OCI-M1 (cell line): Measurements from ENCODE around the gene RBKS.
A peak's percentile ranks its signal among the peaks of the same experiment; 100 is the strongest.
"Not testable (repeated sequence)": the region's sequence is repeated elsewhere in the genome, so short reads cannot be mapped to it uniquely, and the experiment has no call there.

ENCODE experiments used
- DNase-seq: peaks from one replicate; lab custom pipeline; 2025; lab: John Stamatoyannopoulos, UW

The RBKS gene

GRCh38 chr2:27798948-27799645 lies 91.1 kb downstream of the RBKS start:
- no peak for DNase-seq

DNA sequence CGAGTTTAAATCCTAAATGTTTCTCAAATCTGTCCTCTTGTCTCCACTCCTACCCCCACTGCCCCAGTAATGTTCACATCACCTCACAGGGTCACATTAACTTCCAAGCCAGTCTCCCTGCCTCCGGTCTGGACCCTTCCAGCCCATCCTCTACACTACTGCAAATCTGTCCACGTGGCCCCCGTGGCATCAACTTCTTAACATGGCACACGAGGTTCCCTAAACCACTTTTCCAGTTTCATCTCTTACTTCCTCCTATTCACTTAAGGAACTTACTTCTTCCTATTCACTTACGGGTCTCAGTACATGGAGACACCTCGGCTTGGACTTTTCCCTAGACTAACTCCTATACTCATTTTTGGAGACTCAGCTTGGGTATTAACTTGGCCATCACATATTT lies 91.7 kb downstream of the RBKS start:
- DNase-seq: no peak

DNA sequence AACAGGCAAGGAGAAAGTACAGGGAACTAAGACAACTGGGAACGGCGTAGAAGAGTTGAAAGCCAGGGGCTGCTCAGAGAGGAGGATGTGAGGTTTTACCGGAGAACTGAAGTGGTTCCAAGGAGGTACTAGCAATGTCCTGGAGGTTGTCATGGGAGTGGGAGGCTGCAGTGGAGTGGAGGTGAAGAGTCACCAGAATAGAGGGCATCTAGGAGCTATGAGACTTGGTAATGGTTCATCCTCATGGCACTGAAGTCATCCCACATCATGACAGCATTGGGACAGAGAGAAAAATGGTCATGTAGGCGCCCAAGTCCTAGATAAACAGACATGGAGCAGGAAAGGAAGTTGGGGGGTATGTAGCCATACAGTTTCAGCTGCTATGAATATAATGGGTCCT lies 92.3 kb downstream of the RBKS start:
- DNase-seq: no peak

DNA sequence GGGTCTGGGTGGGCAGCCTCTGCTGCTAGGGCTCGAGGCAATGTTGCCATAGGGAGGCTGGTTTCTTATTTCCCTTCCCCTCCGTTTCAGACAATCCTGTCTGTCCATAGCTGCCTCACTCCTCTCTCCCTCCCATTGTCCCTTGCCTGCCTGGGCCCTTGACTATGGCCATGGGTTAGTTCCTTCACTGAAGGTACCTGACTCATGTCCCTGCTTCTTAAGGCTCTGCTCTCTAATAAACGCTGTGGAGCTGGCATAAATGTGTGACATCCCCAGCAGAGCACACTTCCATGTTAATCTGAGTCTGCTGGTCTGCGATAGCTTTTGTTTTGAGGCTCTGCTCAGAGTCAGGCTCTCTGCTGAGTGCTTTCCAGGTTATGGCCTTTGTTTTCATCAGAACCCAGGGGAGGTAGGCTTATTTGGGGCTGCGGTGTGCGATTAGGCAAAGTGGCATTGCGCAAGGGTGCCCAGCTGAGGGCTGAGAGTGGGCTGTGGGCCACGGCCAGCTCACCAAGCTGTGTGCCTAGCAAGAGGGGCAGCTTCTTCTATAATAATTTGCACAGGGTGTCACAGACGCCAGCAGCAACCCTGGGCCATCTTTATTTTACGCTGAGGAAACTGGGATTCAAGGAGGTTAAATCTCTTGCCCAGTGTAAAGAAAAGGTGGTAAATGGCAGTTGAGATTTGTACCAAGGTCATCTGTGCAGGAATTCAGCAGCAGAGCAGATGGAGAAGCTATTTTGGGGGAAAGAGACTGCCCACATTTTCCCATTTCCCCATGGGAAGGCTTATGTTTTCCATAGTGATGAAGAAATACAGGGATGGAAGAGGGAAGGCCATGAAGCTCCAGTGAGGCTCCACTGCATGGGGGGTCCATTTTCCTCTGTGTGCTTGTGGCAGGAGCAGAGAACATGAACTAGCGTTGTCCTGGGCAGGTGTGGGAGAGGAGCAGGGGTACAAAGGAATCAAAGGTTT lies 93.1 kb downstream of the RBKS start:
- no peak for DNase-seq

DNA sequence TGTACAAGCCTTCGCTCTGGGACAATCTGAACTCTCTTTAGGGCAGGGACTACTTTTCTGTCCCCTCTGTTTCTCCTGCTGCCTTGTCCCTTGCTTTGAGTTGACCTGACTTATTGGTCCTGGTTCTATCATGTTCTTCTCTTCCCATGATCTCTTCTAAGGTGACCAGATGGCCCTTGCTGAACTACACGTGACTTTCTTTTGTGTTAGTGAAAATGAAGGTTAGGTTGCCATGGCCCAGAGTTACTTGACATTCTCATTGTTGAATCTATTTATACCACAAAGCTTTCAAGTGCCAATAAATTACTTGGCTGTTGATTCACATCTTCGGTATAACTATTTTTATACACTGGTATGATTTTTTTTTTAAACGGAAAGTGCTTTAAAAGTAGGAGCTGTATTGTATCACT lies 94.3 kb downstream of the RBKS start:
- no peak for DNase-seq

DNA sequence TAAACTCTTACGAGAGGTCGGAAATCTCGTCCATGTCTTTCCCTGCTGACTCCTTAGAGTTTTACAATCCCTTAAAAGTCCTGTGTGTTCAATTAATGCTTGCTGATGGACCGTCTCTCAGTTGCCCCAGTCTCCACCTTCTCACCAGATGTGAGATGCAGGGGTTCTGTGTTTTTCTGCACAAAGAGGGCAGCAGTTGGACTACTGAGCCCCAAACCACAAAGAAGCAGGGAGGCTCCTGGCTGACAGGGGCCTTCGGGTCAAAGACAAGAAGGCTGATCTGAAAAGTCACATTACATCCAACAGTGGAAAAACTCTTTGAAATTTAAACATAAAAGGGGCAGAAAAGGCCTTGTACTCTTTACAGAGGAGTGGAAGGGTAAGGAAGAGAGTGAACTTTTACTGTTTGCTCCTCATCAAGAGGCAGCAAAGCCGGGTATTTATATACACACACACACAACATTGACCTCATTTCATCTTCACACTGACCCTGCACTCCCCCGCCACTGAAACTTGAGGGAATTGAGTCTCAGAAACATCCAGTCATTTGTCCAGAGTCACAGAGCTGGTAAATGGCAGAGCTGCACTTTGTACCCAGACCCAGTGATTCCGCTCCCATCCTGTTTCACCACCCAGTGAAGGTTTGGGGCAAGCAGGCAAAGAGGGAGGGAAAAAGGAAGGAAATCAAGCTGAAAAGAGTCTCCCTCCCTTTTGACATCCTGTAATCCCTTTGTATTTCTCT lies 94.9 kb downstream of the RBKS start:
- no peak for DNase-seq

DNA sequence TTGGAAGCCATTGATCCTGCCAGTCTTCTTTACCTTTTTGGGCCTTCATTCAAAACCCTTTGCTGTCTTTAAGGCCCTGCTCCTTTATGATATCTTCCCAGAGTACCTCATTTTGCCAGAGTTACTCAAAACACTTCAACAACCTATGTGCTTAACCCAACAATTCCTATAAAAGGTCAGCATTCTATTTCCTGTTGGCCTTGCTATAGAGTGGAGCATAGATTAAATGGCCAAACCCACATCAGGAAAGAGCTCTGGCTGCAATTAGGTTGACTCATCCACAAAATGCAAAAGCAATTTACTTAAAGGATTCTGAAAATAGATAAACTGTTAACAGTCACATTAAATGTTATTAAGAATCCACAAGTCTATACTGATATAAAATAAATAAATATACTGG lies 97.4 kb downstream of the RBKS start:
- no peak for DNase-seq

- no peak for DNase-seq
Measured at GRCh38 chr2:27790796-27791195, 99.4 kb downstream of the RBKS start.

- no peak for DNase-seq
Measured at GRCh38 chr2:27782701-27783100, 107.5 kb downstream of the RBKS start.

DNA sequence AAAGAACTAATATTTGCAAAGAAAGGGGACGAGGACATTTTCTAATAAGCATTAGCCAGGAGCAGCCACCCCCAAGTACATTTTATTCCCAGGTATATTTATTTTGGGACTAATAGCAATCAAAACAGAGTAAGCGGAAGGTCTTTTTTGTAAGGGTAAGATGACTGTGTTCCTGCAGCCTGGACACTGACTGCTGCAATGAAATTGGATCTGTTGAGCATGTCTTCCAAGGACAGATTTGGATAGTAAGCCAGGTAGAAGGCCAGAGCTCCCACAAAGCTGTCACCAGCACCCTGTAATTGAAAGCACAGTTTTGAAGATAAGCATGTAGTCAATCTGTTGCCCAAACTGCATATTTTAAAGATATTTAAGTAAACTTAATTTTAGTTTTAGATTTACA lies 108.7 kb downstream of the RBKS start:
- no peak for DNase-seq

GRCh38 chr2:27779417-27780055 lies 110.7 kb downstream of the RBKS start:
- DNase-seq: no peak

DNA sequence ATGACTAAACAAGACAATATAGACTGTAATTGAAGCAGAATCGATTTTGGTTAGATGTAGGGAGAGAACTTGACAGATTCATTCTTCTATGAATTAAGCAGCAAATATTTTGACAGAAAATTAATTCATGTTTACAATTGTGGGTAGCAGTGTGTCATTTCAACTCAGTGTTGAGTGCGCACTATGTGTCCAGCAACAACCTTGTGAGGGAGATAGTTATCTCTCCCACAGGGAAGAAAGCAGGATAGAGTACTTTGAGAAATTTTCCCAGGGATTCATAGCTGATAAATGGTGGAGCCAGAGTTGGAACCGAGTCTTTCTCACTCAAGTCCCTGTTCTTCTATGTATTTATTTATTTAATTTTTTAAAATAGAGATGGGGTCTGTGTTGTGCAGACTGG lies 113.5 kb downstream of the RBKS start:
- DNase-seq: no peak

- no peak for DNase-seq
Measured at GRCh38 chr2:27776097-27776496, 114.1 kb downstream of the RBKS start.

- DNase-seq: no peak
Measured at GRCh38 chr2:27773959-27774358, 116.2 kb downstream of the RBKS start.

- DNase-seq: no peak
Measured at GRCh38 chr2:27772804-27773203, 117.4 kb downstream of the RBKS start.

DNA sequence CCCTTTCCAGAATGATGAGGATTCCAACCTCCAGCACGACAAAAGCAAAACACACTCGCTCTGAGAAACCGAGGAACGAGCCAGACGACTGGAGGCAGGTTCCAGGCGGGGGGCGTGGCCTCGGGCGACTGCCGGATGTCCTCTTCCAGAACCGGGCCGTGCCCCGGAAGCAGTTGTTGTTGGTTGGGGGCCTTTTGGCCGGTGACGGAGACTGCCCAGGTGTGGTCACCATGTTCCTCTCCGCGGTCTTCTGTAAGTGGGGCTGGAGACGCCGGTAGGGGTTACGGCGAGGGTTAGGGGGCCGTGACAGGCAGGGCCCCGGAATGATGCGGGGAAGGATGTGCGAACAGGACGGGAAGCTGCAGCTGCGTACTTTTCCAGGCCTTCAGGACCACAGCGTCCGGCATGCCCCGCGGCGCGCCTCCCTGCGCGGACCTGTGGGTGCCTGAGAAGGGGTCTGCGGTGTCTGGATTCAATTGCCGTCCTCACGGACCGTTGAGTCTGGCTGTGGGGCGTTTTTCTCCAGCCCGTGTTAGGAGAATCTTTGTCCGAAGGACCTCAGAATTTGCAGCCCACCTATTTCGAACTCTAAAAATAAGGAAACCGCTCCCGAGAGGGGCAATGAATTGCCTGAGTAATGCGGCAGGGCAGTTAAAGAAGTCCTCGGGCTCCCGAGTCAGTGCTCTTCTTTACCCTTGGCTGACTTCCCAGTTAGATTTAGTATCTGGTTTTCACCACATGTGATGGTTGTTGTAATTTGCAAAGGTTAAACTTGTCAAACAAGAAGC lies 118.4 kb downstream of the RBKS start, which contains the start of gene MRPL33:
TSS of gene MRPL33 (plus strand) at position 172 of the 788 bp plus-strand sequence. CDS start at position 231, 59 bp downstream.
- DNase-seq: peak; percentile 95

GRCh38 chr2:27771202-27771547 lies 119.0 kb downstream of the RBKS start:
- no peak for DNase-seq

DNA sequence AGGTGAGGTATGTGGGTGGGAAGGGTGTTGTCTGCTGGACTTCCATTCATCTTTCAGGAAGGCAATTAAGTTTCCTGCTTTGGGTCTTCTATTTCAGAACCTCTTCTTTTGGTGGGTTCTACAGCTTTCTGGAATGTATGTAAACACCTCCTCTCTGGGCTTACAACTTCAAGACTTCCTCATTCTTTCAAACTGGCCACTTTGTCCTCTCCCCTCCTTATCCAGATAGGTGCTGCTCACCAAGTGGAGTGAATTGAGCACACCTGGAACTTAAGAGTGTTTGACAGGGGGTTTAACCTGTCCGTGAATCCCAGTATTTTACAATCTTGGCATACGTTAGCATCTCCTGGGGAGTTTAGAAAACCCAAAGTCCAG lies 123.9 kb downstream of the RBKS start:
- no peak for DNase-seq

DNA sequence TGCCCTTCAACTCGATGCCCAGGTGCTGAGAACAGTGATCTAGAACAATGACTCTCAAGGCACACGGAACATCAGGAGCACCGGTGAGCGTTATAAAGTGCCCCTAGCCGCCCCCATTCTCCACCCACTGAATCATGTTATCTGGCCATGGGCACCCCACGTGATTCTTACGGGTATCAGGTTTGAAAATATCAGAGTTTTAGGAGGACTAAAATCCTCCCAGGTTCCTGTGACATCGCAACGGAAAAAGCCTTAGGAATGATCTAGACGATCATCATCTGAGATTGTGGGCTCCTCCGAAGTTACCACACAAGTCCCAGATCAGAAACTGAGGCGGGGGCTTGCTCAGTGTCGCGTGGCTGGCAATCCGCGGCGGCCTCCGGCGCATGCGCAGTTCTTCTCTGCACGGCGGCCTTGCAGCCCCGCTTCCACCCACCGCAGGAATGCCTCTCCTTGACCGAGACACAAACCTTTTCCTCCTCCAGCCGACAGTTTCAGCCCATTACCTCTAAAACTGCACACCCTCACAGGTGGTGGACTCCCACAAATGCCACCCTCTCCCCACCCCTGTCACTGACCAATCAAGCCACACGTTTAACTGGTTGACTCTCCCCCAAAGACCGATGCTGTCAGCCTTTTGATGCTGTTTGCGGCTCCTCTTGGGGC lies 124.4 kb downstream of the RBKS start:
- DNase-seq: no peak

DNA sequence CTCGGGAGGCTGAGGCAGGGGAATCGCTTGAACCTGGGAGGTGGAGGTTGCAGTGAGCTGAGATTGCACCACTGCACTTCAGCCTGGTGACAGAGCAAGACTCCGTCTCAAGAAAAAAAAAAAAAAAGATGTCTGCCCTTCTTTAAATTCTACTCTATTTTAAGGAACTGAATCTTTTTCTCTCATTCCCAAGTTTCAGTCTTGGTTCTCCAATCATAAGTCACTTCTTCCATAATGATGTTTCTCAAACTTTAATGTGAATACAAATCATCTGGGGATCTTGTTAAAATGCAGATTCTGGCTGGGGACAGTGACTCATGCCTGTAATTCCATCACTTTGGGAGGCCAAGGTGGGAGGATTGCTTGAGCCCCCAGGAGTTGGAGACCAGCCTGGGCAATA lies 125.7 kb downstream of the RBKS start:
- not testable (repeated sequence) for DNase-seq

DNA sequence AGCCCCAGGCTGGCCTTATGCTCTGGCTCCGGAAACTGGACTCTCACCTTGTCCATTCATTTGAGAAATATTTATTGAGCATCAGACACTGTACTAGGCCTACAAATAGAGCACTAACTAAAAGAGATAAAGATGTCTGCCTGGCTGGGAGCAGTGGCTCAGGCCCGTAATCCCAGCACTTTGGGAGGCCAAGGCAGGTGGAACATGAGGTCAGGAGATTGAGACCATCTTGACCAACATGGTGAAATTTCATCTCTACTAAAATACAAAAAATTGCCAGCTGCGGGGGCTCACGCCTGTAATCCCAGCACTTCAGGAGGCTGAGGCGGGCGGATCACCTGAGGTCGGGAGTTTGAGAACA lies 126.3 kb downstream of the RBKS start:
- DNase-seq: no peak
